SJCRH30 (cell line): ENCODE data around the gene TBC1D16. TPM values are rescaled to one million over a fixed set of nuclear protein-coding genes. Genes with fewer than 3 reads are reported as not detected.
"Not testable (repeated sequence)": the region's sequence is repeated elsewhere in the genome, so short reads cannot be mapped to it uniquely, and the experiment has no call there.

Source experiments
- DNase-seq, 2 experiments: peaks; one replicate each; pipeline ENCODE4 v3.0.0-alpha.2; 2015 to 2020
- H3K27ac ChIP-seq: fragments of 250-450 bp; sonication (Bioruptor Pico); 2 replicates; pipeline ENCODE4 v1.5.1; 2020; ENCODE audit warnings: mild to moderate bottlenecking, moderate library complexity
- H3K27me3 ChIP-seq: fragments of 250-450 bp; sonication (Bioruptor Pico); 2 replicates; pipeline ENCODE4 v1.5.1; 2020; ENCODE audit warnings: mild to moderate bottlenecking, moderate library complexity
- H3K36me3 ChIP-seq: fragments of 250-450 bp; sonication (Bioruptor Pico); 2 replicates; pipeline ENCODE4 v1.5.1; 2020; ENCODE audit warnings: mild to moderate bottlenecking, moderate library complexity
- H3K4me1 ChIP-seq: fragments of 250-450 bp; sonication (Bioruptor Pico); 2 replicates; pipeline ENCODE4 v1.5.1; 2020; ENCODE audit warnings: mild to moderate bottlenecking, moderate library complexity
- H3K4me3 ChIP-seq: fragments of 250-450 bp; sonication (Bioruptor Pico); 2 replicates; pipeline ENCODE4 v1.5.1; 2020; ENCODE audit warnings: mild to moderate bottlenecking, moderate library complexity
- H3K9me3 ChIP-seq: fragments of 250-450 bp; sonication (Bioruptor Pico); replicated peaks from 2 replicates; pipeline ENCODE4 v1.5.1; 2020; ENCODE audit warnings: mild to moderate bottlenecking, moderate library complexity
- total RNA-seq: library from RNA; depleted of rRNA; stranded (reverse); fragments of >200 nt; shearing (Covaris generic); gene quantifications from 2 replicates; pipeline ENCODE4 v1.2.3, GENCODE V29; 2014

The TBC1D16 gene
- total RNA-seq, 1 experiment from 2014 or later = 61.6 TPM

GRCh38 chr17:79975498-79976134 lies 60.1 kb downstream of the TBC1D16 start:
- H3K4me3 ChIP-seq = no peak overlapping the region
- no peaks in the 10 kb centered on the region for H3K9me3 ChIP-seq
- peaks cover 15% of the 10 kb centered on the region for H3K36me3 ChIP-seq
- H3K27me3 ChIP-seq = no peaks in the 10 kb centered on the region
- H3K27ac ChIP-seq = no peak overlapping the region
- DNase-seq = no peak
- H3K4me1 ChIP-seq = no peaks in the 10 kb centered on the region

GRCh38 chr17:79974566-79975497 lies 60.8 kb downstream of the TBC1D16 start:
- peaks cover 15% of the 10 kb centered on the region for H3K36me3 ChIP-seq
- no peaks in the 10 kb centered on the region for H3K4me1 ChIP-seq
- no peaks in the 10 kb centered on the region for H3K9me3 ChIP-seq
- no peak overlapping the region for H3K27ac ChIP-seq
- DNase-seq = no peak
- no peaks in the 10 kb centered on the region for H3K27me3 ChIP-seq
- H3K4me3 ChIP-seq = no peak overlapping the region

DNA sequence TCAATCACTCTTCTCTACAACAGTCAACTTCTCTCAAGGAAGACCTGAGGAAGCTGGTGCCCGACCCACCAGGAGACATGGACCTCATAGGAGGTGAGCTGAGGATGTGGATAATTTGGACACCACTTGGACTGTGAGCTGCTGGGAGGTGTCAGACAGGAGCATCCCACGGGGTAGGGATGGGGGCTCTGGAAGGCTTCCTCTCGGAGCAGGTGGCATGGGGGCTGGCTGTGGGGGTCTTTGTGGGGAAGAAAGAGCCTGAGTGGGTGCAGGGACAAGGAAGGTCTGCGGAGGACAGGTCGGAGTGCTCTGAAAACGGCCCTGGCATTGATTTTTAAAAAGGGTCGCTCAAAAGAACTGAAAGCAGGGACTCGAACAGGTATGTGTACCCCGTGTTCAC lies 64.0 kb downstream of the TBC1D16 start:
- H3K36me3 ChIP-seq = peaks cover 12% of the 10 kb centered on the region
- no peak for DNase-seq
- H3K4me3 ChIP-seq = no peak overlapping the region
- H3K27me3 ChIP-seq = no peaks in the 10 kb centered on the region
- no peaks in the 10 kb centered on the region for H3K4me1 ChIP-seq
- H3K27ac ChIP-seq = no peak overlapping the region
- H3K9me3 ChIP-seq = no peaks in the 10 kb centered on the region

- H3K27ac ChIP-seq = no peak overlapping the region
- no peaks in the 10 kb centered on the region for H3K4me1 ChIP-seq
- H3K36me3 ChIP-seq = peaks cover 12% of the 10 kb centered on the region; the same call in 1 of the 2 replicates
- no peaks in the 10 kb centered on the region for H3K27me3 ChIP-seq
- H3K4me3 ChIP-seq = no peak overlapping the region
- no peaks in the 10 kb centered on the region for H3K9me3 ChIP-seq
- DNase-seq = peak; percentile 49 to 54
Measured at GRCh38 chr17:79970576-79971068, 65.0 kb downstream of the TBC1D16 start.

DNA sequence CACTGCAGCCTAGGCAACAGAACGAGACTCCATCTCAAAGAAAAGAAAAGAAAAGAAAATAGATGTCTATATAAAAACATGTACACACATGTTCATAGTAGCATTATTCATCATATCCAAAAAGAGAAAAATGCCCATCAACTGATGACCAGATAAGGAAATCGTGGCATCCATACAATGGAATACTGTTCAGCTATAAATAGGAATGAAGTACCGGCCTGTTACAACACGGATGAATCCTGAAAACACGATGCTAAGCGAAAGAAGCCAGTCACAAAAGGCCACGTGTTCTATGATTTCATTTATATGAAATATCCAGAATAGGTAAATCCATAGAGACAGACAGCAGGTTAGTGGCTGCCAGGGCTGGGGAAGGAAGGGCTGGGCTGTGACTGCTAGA lies 65.8 kb downstream of the TBC1D16 start:
- H3K27ac ChIP-seq = no peak overlapping the region
- H3K36me3 ChIP-seq = peaks cover 12% of the 10 kb centered on the region; the same call in 1 of the 2 replicates
- DNase-seq = no peak
- no peaks in the 10 kb centered on the region for H3K27me3 ChIP-seq
- no peaks in the 10 kb centered on the region for H3K9me3 ChIP-seq
- H3K4me1 ChIP-seq = no peaks in the 10 kb centered on the region
- no peak overlapping the region for H3K4me3 ChIP-seq

DNA sequence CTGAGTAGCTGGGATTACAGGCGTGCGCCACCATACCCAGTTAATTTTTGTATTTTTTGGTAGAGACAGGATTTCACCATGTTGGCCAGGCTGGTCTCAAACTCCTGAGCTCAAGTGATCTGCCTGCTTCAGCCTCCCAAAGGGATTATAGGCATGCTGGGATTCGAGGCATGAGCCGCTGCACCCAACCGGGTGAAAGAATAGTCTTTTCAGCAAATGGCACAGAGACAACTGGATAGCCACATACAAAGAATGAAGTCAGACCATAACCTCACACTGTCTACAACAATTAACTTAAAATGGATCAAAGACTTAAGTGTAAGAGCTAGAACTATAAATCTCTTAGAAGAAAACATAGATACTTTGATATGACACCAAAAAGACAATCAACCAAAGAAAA lies 67.6 kb downstream of the TBC1D16 start:
- no peak overlapping the region for H3K27ac ChIP-seq
- no peaks in the 10 kb centered on the region for H3K9me3 ChIP-seq
- no peaks in the 10 kb centered on the region for H3K27me3 ChIP-seq
- no peaks in the 10 kb centered on the region for H3K4me1 ChIP-seq
- DNase-seq = no peak
- H3K36me3 ChIP-seq = peaks cover 12% of the 10 kb centered on the region; the same call in 1 of the 2 replicates
- H3K4me3 ChIP-seq = no peak overlapping the region

DNA sequence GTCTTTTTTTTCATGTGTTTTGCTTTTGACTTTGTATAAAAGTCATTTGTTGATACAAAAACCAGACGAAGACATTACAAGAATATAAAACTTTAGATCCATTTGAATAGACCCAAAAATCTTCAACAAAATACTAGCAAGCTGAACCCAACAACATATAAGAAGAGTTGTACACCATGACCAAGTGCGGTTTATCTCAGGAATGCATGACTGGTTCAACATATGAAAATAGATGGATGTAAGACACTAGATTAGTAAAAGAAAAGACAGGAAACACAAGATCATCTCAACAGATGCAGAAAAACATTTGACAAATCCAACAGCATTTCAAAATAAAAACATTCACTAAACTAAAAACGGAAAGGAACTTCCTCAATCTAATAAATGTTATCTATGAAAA lies 69.0 kb downstream of the TBC1D16 start:
- Histone ChIP-seq H3K4me1 (no peaks in the 10 kb centered on the region), H3K4me3 (no peak overlapping the region), H3K9me3 (no peaks in the 10 kb centered on the region), H3K27me3 (no peaks in the 10 kb centered on the region), H3K27ac (no peak overlapping the region), H3K36me3 (peaks cover 4% of the 10 kb centered on the region; the same call in 1 of the 2 replicates)
- DNase-seq = no peak

DNA sequence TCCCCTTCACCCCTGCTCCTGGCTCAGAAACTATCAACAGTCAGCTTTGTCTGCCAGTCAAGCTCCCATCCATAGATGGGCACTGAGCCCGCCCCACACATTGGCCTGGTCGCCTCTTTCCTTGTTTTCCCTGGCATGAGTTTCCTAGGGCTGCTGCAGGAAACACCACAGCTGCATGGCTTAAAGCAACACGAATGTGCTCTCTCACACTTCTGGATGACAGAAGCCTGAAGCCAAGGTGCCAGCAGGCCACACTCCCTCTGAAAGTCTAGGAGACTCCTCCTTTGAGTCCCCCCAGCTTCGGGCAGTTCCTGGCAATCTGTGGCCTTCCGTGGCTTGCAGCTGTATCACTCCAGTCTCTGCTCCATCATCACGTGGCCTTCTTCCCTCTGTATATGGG lies 69.9 kb downstream of the TBC1D16 start:
- no peak for DNase-seq
- Histone ChIP-seq H3K27ac (no peak overlapping the region), H3K36me3 (no peaks in the 10 kb centered on the region), H3K4me1 (no peaks in the 10 kb centered on the region), H3K4me3 (no peak overlapping the region), H3K27me3 (no peaks in the 10 kb centered on the region), H3K9me3 (peaks cover 4% of the 10 kb centered on the region)

GRCh38 chr17:79962467-79962866 lies 73.2 kb downstream of the TBC1D16 start:
- not testable (repeated sequence) for H3K27me3 ChIP-seq, H3K27ac ChIP-seq, H3K4me3 ChIP-seq, H3K9me3 ChIP-seq, H3K36me3 ChIP-seq, DNase-seq, H3K4me1 ChIP-seq

DNA sequence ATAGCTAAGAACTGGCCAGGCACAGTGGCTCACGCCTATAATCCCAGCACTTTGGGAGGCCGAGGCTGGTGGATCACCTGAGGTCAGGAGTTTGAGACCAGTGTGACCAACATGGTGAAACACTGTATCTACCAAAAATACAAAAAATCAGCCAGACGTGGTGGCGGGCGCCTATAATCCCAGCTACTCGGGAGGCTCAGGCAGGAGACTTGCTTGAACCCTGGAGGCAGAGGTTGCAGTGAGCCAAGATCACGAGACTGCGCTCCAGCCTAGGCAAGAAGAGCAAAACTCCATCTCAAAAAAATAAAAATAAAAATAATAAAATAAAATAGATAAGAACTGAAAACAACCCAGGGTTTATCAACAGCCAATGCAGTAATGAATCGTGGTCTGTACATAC lies 74.1 kb downstream of the TBC1D16 start:
- H3K27me3 ChIP-seq, DNase-seq, H3K9me3 ChIP-seq, H3K36me3 ChIP-seq, H3K27ac ChIP-seq, H3K4me1 ChIP-seq, H3K4me3 ChIP-seq: not testable (repeated sequence)

DNA sequence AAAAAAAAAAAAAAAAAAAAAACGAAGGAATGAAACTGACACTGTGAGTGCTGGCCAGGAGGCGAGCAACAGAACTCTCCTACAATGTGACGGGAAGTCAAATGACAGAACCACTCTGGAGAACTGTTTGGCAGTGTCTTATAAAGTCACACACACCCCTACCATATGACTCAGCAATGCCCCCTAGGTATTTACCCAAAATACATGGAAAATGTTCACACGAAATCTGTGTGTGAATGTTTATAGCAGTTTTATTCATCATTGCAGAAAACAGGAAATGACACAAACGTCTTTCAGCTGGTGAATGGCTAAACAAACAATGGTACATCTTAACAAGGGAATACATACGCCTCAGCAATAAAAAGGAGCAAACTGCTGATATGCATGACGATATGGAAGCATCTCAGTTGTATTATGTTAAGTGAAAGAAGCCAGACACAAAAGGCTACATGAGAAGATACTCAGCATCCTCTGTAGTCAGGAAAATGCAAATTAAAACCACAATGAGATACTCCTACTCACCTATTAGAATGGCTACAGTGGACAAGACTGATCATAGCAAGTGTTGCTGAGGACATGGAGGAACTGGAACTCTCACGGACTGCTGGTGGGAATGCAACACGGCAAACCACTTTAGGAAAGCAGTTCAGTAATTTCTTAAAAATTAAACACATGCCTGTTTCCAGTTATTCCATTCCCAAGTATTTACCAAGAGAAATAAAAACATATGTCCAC lies 74.7 kb downstream of the TBC1D16 start:
- Histone ChIP-seq H3K4me3 (no peak overlapping the region), H3K27ac (no peak overlapping the region), H3K9me3 (peaks cover 4% of the 10 kb centered on the region), H3K4me1 (no peaks in the 10 kb centered on the region), H3K36me3 (no peaks in the 10 kb centered on the region), H3K27me3 (no peaks in the 10 kb centered on the region)
- DNase-seq = no peak

DNA sequence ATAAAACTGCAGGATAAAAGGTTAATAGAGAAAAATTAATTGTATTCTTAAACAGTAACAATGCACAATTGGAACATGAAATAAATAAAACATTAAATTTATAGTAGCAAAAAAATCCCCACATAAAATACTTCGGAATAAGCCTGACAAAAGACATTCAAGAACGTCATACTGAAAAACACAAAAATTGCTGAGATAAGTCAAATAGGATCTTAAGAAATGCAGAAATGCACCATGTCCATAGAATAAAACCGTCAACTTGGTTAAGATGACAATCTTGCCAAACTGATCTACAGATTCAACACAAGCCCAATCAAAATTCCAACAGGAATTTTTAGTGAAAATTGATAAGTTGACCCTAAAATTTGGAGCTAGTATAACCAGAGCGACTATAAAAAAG lies 76.6 kb downstream of the TBC1D16 start:
- Histone ChIP-seq H3K4me3 (no peak overlapping the region), H3K27ac (no peak overlapping the region), H3K27me3 (no peaks in the 10 kb centered on the region), H3K4me1 (no peaks in the 10 kb centered on the region), H3K9me3 (peaks cover 4% of the 10 kb centered on the region), H3K36me3 (no peaks in the 10 kb centered on the region)
- DNase-seq = no peak

- no peak overlapping the region for H3K27ac ChIP-seq
- peaks cover 8% of the 10 kb centered on the region; the same call in 1 of the 2 replicates for H3K4me1 ChIP-seq
- no peaks in the 10 kb centered on the region for H3K36me3 ChIP-seq
- DNase-seq = no peak
- no peaks in the 10 kb centered on the region for H3K27me3 ChIP-seq
- peaks cover 4% of the 10 kb centered on the region for H3K9me3 ChIP-seq
- no peak overlapping the region for H3K4me3 ChIP-seq
Measured at GRCh38 chr17:79956853-79957252, 78.8 kb downstream of the TBC1D16 start.

GRCh38 chr17:79956441-79956735 lies 79.3 kb downstream of the TBC1D16 start:
- peaks cover 13% of the 10 kb centered on the region; the same call in 1 of the 2 replicates for H3K4me1 ChIP-seq
- not testable (repeated sequence) for H3K36me3 ChIP-seq, H3K4me3 ChIP-seq, H3K27me3 ChIP-seq, H3K9me3 ChIP-seq, H3K27ac ChIP-seq, DNase-seq
